HepG2 (cell line): ENCODE data around the gene GSK3B. TPM values are rescaled to one million over a fixed set of nuclear protein-coding genes. Genes with fewer than 3 reads are reported as not detected.

ENCODE experiments used
- ARID4A ChIP-seq: sonication (generic); formaldehyde crosslinking; IDR thresholded peaks from 2 replicates; pipeline ENCODE4 v1.5.0; 2020; ENCODE audit warnings: mild to moderate bottlenecking, missing genetic modification reagents, borderline replicate concordance
- DBP ChIP-seq: sonication (generic); formaldehyde crosslinking; IDR thresholded peaks from 2 replicates; pipeline ENCODE4 v1.4.0; 2020; ENCODE audit warnings: missing genetic modification reagents; ENCODE audit errors: not compliant biosample characterization
- PAXIP1 ChIP-seq: sonication (generic); formaldehyde crosslinking; conservative IDR thresholded peaks from 2 replicates; pipeline ENCODE4 v1.4.0; 2020; ENCODE audit warnings: mild to moderate bottlenecking, missing genetic modification reagents, moderate library complexity
- TFAP4 ChIP-seq: sonication (generic); IDR thresholded peaks from 2 replicates; pipeline ENCODE4 v1.6.1; 2016; ENCODE audit warnings: low read depth, borderline replicate concordance
- THAP9 ChIP-seq: sonication (generic); formaldehyde crosslinking; IDR thresholded peaks from 2 replicates; pipeline ENCODE4; 2020; ENCODE audit warnings: missing genetic modification reagents, mild to moderate bottlenecking, borderline replicate concordance
- ZHX2 ChIP-seq, 2 experiments: sonication (generic) in 1 of 2; formaldehyde crosslinking in 1 of 2; IDR thresholded peaks; 2 replicates each; pipeline versions ENCODE4 v1.6.1 to v1.9.0; 2014 to 2022; ENCODE audit warnings: antibody characterized with exemption in 1 of 2, borderline replicate concordance in 1 of 2, inconsistent platforms in 1 of 2, low read depth in 1 of 2, missing genetic modification reagents in 1 of 2
- ZMYM4 ChIP-seq: sonication (generic); formaldehyde crosslinking; IDR thresholded peaks from 2 replicates; pipeline ENCODE4 v1.8.1; 2023; ENCODE audit warnings: mild to moderate bottlenecking, missing genetic modification reagents
- ZNF468 ChIP-seq: sonication (generic); formaldehyde crosslinking; IDR thresholded peaks from 2 replicates; pipeline ENCODE4 v1.8.0; 2022; ENCODE audit warnings: mild to moderate bottlenecking, moderate library complexity, missing genetic modification reagents
- ZNF766 ChIP-seq: sonication (generic); formaldehyde crosslinking; IDR thresholded peaks from 2 replicates; pipeline ENCODE4 v1.5.0; 2020; ENCODE audit warnings: missing genetic modification reagents, borderline replicate concordance
- polyA plus RNA-seq, 8 experiments: library from polyadenylated mRNA; depleted of rRNA in 3 of 8; stranded (reverse) in 7 of 8; unstranded in 1 of 8; fragments of >200 nt; fragmentation: Illumina TruSeq in 4 of 8; extraction: Trizol in 4 of 8; gene quantifications; 2 replicates each; pipeline versions ENCODE4 v1.2.1 to v1.2.3, GENCODE V29; 2011 to 2016; ENCODE audit warnings: low read depth in 4 of 8, missing spikeins in 1 of 8, mixed read lengths in 1 of 8; ENCODE audit not compliant: insufficient read depth in 1 of 8
- total RNA-seq, 5 experiments: library from RNA; depleted of rRNA; stranded (reverse); fragments of >200 nt; fragmentation: Illumina TruSeq; extraction: Trizol; gene quantifications; 2 replicates each; pipeline ENCODE4 v1.2.3, GENCODE V29; 2016; ENCODE audit warnings: low read depth in 1 of 5

The GSK3B gene
- total and polyA plus RNA-seq, 2 of the 13 experiments (the other 11 are each of a cell fraction or from before 2014, with no cell fraction given) = 22.3 to 30.1 TPM

- TF ChIP-seq ARID4A (CRISPR knock-in tag) = no peak
- TF ChIP-seq TFAP4 = no peak
- TF ChIP-seq ZNF766 (CRISPR knock-in tag) = no peak
- TF ChIP-seq PAXIP1 (CRISPR knock-in tag) = no peak
- TF ChIP-seq DBP = no peak
- TF ChIP-seq ZHX2 (IDR thresholded peaks at IDR 0.05; ENCODE audit: low read depth) = no peak
- no peak for TF ChIP-seq ZHX2 (CRISPR knock-in tag; IDR thresholded peaks at IDR 0.05; ENCODE audit: borderline replicate concordance)
- no peak for TF ChIP-seq ZNF468 (CRISPR knock-in tag)
- no peak for TF ChIP-seq THAP9 (CRISPR knock-in tag)
- TF ChIP-seq ZMYM4 (CRISPR knock-in tag) = no peak
Measured at GRCh38 chr3:120088622-120089021, 5.6 kb downstream of the GSK3B start (continued).
